HEK293 (cell line): Measurements from ENCODE around the gene PCDH9.
"Not testable (repeated sequence)": the region's sequence is repeated elsewhere in the genome, so short reads cannot be mapped to it uniquely, and the experiment has no call there.

Experiments used
- CTCF ChIA-PET: fragments of 350-600 bp; formaldehyde crosslinking; extraction: SDS; loops from one replicate; lab custom pipeline; 2021; ENCODE audit warnings: antibody characterized with exemption; lab: Yijun Ruan, JAX
- POLR2A ChIA-PET: fragments of 300-600 bp; formaldehyde crosslinking; extraction: SDS; loops from one replicate; lab custom pipeline; 2020; ENCODE audit warnings: antibody characterized with exemption, inconsistent platforms; lab: Yijun Ruan, JAX
- H3K27ac ChIP-seq: fragments of 200-500 bp; sonication (Bioruptor generic); 2 replicates; pipeline ENCODE4 v1.5.1; 2014; ENCODE audit warnings: low read depth, low read length, control low read depth, inconsistent platforms; ENCODE audit errors: extremely low read depth
- H3K36me3 ChIP-seq, 2 experiments: fragments of 200-500 bp in 1 of 2; sonication (Bioruptor generic) in 1 of 2; 1 replicate in 1 of 2; 2 replicates in 1 of 2; pipeline ENCODE4 v1.5.1; 2014 to 2017; ENCODE audit warnings: inconsistent platforms in 2 of 2, low read length in 2 of 2; ENCODE audit not compliant: control insufficient read depth in 2 of 2, insufficient read depth in 1 of 2
- H3K4me1 ChIP-seq: fragments of 200-500 bp; sonication (Bioruptor generic); 2 replicates; pipeline ENCODE4 v1.5.1; 2014; ENCODE audit warnings: mild to moderate bottlenecking, low read length, inconsistent platforms; ENCODE audit not compliant: control insufficient read depth, insufficient read depth
- H3K4me3 ChIP-seq: 2 replicates; pipeline ENCODE4 v1.5.1; 2011; ENCODE audit warnings: low read depth, mild to moderate bottlenecking, control low read depth, low read length, moderate library complexity
- H3K9me3 ChIP-seq: fragments of 200-500 bp; sonication (Bioruptor generic); 2 replicates; pipeline ENCODE4 v1.5.1; 2014; ENCODE audit warnings: low read depth, low read length, inconsistent platforms; ENCODE audit not compliant: control insufficient read depth, insufficient read depth
- TRIM28 ChIP-seq: IDR thresholded peaks from 2 replicates; pipeline ENCODE4 v1.6.1; 2011; ENCODE audit warnings: low read length, control low read depth, borderline replicate concordance
- ZNF132 ChIP-seq: fragments of 450-650 bp; formaldehyde crosslinking; IDR thresholded peaks from 2 replicates; pipeline ENCODE4 v1.5.1; 2017; ENCODE audit warnings: missing biosample characterization, missing genetic modification characterization, borderline replicate concordance
- ZNF2 ChIP-seq: fragments of 450-650 bp; formaldehyde crosslinking; IDR thresholded peaks from 2 replicates; pipeline ENCODE4 v1.5.1; 2016; ENCODE audit warnings: missing biosample characterization, missing genetic modification characterization
- ZNF596 ChIP-seq: fragments of 450-650 bp; IDR thresholded peaks from 2 replicates; pipeline ENCODE4 v1.5.0; 2018; ENCODE audit warnings: missing biosample characterization, mild to moderate bottlenecking, missing genetic modification characterization, moderate library complexity
- ZNF610 ChIP-seq: fragments of 450-650 bp; formaldehyde crosslinking; IDR thresholded peaks from 2 replicates; pipeline ENCODE4 v1.5.1; 2016; ENCODE audit warnings: missing biosample characterization, missing genetic modification characterization, borderline replicate concordance
- ZNF747 ChIP-seq: fragments of 450-650 bp; formaldehyde crosslinking; IDR thresholded peaks from 2 replicates; pipeline ENCODE4 v1.5.1; 2016; ENCODE audit warnings: missing biosample characterization, missing genetic modification characterization
- TF ChIP-seq, protein P1 (sequence below): fragments of 450-650 bp; formaldehyde crosslinking; IDR thresholded peaks from 2 replicates; pipeline ENCODE4 v1.5.1; 2016; ENCODE audit warnings: missing biosample characterization, missing genetic modification characterization
- TF ChIP-seq, protein P2 (sequence below): fragments of 450-650 bp; formaldehyde crosslinking; IDR thresholded peaks from 2 replicates; pipeline ENCODE4 v1.5.1; 2016; ENCODE audit warnings: missing biosample characterization, missing genetic modification characterization
- TF ChIP-seq, protein P3 (sequence below): fragments of 450-650 bp; formaldehyde crosslinking; IDR thresholded peaks from 2 replicates; pipeline ENCODE4 v1.5.1; 2016; ENCODE audit warnings: missing biosample characterization, missing genetic modification characterization

The PCDH9 gene

DNA sequence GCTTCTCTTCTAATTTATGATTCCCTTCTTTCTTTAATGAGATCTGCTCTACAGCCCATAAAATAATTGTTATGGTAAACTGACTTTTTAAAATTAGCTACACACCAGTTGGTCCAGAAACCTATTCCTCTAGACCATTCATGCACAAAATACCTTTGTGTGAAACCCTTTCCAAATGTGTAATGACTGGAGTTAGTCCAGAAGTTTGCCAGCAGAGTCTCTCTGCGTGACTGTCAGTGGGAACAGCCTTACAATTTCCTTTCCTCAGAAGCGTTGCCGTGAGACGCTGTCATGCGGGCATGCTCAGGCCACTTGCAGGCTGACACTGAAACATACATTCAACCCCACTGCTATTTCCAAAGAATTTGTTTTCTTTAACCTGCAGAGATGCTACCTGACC is 965.2 kb downstream of the PCDH9 start:
- CTCF ChIA-PET, result interaction anchor here (0.6 kb wide), 1 partner anchor 261 kb away, joined by 3 read pairs; no protein-coding TSS in a partner anchor
- no peak for TF ChIP-seq ZNF132
- Histone ChIP-seq H3K36me3 (no peaks in the 10 kb centered on the region), H3K4me1 (no peaks in the 10 kb centered on the region), H3K27ac (no peak overlapping the region), H3K9me3 (no peaks in the 10 kb centered on the region), H3K4me3 (no peak overlapping the region)
- POLR2A ChIA-PET, result no interaction called here

DNA sequence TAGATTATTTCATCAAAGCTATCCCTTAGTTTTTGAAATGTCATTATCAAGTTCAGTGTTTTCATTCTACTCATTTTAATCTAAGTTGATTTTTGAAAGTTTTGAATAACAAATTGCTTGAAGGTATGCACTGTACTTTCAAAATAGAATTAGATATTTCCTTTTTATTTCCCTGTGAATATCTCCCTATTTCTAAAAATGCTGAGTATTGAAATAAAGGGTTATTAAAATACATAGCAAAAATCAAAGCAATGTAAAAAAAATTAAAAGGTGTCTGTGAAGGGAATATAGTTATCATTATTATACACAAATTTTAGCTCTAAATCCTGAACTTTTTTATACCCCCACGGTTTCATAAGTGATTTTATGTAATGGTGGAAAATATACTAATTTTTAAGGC is 967.8 kb downstream of the PCDH9 start:
- TF ChIP-seq ZNF747 (tag by site-specific recombination) (no peak), ZNF610 (no peak), TRIM28 (no peak), ZNF2 (tag by site-specific recombination) (no peak), ZNF596 (no peak)
- TF ChIP-seq, protein P1, sequence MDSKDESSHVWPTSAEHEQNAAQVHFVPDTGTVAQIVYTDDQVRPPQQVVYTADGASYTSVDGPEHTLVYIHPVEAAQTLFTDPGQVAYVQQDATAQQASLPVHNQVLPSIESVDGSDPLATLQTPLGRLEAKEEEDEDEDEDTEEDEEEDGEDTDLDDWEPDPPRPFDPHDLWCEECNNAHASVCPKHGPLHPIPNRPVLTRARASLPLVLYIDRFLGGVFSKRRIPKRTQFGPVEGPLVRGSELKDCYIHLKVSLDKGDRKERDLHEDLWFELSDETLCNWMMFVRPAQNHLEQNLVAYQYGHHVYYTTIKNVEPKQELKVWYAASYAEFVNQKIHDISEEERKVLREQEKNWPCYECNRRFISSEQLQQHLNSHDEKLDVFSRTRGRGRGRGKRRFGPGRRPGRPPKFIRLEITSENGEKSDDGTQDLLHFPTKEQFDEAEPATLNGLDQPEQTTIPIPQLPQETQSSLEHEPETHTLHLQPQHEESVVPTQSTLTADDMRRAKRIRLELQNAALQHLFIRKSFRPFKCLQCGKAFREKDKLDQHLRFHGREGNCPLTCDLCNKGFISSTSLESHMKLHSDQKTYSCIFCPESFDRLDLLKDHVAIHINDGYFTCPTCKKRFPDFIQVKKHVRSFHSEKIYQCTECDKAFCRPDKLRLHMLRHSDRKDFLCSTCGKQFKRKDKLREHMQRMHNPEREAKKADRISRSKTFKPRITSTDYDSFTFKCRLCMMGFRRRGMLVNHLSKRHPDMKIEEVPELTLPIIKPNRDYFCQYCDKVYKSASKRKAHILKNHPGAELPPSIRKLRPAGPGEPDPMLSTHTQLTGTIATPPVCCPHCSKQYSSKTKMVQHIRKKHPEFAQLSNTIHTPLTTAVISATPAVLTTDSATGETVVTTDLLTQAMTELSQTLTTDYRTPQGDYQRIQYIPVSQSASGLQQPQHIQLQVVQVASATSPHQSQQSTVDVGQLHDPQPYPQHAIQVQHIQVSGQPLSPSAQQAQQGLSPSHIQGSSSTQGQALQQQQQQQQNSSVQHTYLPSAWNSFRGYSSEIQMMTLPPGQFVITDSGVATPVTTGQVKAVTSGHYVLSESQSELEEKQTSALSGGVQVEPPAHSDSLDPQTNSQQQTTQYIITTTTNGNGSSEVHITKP (tag by site-specific recombination), result no peak
- TF ChIP-seq, protein P2, sequence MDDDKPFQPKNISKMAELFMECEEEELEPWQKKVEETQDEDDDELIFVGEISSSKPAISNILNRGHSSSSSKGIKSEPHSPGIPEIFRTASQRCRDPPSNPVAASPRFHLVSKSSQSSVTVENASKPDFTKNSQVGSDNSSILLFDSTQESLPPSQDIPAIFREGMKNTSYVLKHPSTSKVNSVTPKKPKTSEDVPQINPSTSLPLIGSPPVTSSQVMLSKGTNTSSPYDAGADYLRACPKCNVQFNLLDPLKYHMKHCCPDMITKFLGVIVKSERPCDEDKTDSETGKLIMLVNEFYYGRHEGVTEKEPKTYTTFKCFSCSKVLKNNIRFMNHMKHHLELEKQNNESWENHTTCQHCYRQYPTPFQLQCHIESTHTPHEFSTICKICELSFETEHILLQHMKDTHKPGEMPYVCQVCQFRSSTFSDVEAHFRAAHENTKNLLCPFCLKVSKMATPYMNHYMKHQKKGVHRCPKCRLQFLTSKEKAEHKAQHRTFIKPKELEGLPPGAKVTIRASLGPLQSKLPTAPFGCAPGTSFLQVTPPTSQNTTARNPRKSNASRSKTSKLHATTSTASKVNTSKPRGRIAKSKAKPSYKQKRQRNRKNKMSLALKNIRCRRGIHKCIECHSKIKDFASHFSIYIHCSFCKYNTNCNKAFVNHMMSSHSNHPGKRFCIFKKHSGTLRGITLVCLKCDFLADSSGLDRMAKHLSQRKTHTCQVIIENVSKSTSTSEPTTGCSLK (tag by site-specific recombination), result no peak
- TF ChIP-seq, protein P3, sequence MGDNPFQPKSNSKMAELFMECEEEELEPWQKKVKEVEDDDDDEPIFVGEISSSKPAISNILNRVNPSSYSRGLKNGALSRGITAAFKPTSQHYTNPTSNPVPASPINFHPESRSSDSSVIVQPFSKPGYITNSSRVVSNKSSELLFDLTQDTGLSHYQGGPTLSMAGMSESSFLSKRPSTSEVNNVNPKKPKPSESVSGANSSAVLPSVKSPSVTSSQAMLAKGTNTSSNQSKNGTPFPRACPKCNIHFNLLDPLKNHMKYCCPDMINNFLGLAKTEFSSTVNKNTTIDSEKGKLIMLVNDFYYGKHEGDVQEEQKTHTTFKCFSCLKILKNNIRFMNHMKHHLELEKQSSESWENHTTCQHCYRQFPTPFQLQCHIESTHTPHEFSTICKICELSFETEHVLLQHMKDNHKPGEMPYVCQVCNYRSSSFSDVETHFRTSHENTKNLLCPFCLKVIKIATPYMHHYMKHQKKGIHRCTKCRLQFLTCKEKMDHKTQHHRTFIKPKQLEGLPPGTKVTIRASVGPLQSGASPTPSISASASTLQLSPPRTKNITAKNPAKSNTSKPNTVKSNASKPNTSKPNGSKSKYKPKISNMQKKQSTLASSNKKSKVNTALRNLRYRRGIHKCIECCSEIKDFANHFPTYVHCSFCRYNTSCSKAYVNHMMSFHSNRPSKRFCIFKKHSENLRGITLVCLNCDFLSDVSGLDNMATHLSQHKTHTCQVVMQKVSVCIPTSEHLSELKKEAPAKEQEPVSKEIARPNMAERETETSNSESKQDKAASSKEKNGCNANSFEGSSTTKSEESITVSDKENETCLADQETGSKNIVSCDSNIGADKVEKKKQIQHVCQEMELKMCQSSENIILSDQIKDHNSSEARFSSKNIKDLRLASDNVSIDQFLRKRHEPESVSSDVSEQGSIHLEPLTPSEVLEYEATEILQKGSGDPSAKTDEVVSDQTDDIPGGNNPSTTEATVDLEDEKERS (tag by site-specific recombination), result no peak
- TF ChIP-seq, all 188 proteins: peak for 0
- POLR2A ChIA-PET, result no interaction called here
- no peaks in the 10 kb centered on the region for H3K36me3 ChIP-seq
- CTCF ChIA-PET, result no interaction called here
- no peak overlapping the region for H3K4me3 ChIP-seq
- no peak overlapping the region for H3K27ac ChIP-seq
- no peaks in the 10 kb centered on the region for H3K4me1 ChIP-seq
- H3K9me3 ChIP-seq, result no peaks in the 10 kb centered on the region

DNA sequence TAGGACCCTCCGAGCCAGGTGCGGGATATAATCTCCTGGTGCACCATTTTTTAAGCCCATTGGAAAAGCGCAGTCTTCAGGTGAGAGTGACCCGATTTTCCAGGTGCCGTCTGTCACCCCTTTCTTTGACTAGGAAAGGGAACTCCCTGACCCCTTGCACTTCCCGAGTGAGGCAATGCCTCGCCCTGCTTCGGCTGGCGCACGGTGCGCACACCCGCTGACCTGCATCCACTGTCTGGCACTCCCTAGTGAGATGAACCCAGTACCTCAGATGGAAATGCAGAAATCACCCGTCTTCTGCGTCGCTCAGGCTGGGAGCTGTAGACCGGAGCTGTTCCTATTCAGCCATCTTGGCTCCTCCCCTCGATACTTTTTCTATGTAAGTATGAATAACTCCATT is 970.7 kb downstream of the PCDH9 start:
- H3K4me1 ChIP-seq, CTCF ChIA-PET, H3K9me3 ChIP-seq, H3K36me3 ChIP-seq, H3K4me3 ChIP-seq, H3K27ac ChIP-seq, POLR2A ChIA-PET: not testable (repeated sequence)
